H1 (cell line): Measurements from ENCODE around the gene KCNAB2. TPM values are rescaled to one million over a fixed set of nuclear protein-coding genes. Genes with fewer than 3 reads are reported as not detected.
"Not testable (repeated sequence)": the region's sequence is repeated elsewhere in the genome, so short reads cannot be mapped to it uniquely, and the experiment has no call there.

Experiments used
- CTCF ChIA-PET: fragments of 300-600 bp; sonication (Branson Sonifier 250); formaldehyde crosslinking; loops from one replicate; lab custom pipeline; 2021; ENCODE audit not compliant: partially characterized antibody; lab: Charles Lee
- POLR2A ChIA-PET: fragments of 300-600 bp; sonication (Branson Sonifier 250); formaldehyde crosslinking; loops from one replicate; lab custom pipeline; 2021; ENCODE audit warnings: inconsistent platforms; ENCODE audit not compliant: partially characterized antibody; lab: Charles Lee
- DNase-seq, 2 experiments: peaks; one replicate each; pipeline versions ENCODE4 v3.0.0 to v3.0.0-alpha.2; 2010 to 2022; ENCODE audit warnings: low spot score in 2 of 2, low read depth in 1 of 2, mixed read lengths in 1 of 2
- FAIRE-seq: peaks from 2 replicates; lab custom pipeline; 2011; peaks lifted over from hg19 to GRCh38; lab: Jason Lieb, UNC
- H2AFZ ChIP-seq: 2 replicates; pipeline ENCODE4 v1.8.1; 2012; ENCODE audit warnings: low read length, inconsistent platforms
- H2AK5ac ChIP-seq: 2 replicates; pipeline ENCODE4 v1.6.1; 2013; ENCODE audit warnings: low read depth, low read length
- H2BK120ac ChIP-seq: replicated peaks from 2 replicates; pipeline ENCODE3; 2013; ENCODE audit warnings: low read depth, low read length, inconsistent platforms
- H2BK12ac ChIP-seq: 2 replicates; pipeline ENCODE4 v1.6.1; 2013; ENCODE audit warnings: low read depth, low read length
- H2BK15ac ChIP-seq: 2 replicates; pipeline ENCODE4 v1.6.1; 2013; ENCODE audit warnings: low read length
- H2BK20ac ChIP-seq: 2 replicates; pipeline ENCODE4 v1.6.1; 2013; ENCODE audit warnings: low read length
- H2BK5ac ChIP-seq: 2 replicates; pipeline ENCODE4 v1.6.1; 2013; ENCODE audit warnings: low read depth, low read length
- H3K14ac ChIP-seq: 2 replicates; pipeline ENCODE4 v1.6.1; 2013; ENCODE audit warnings: inconsistent platforms; ENCODE audit not compliant: insufficient read length
- H3K18ac ChIP-seq: 2 replicates; pipeline ENCODE4 v1.6.1; 2013; ENCODE audit warnings: low read length; ENCODE audit errors: extremely low read depth
- H3K23ac ChIP-seq: 2 replicates; pipeline ENCODE4 v1.6.1; 2013; ENCODE audit warnings: inconsistent platforms; ENCODE audit not compliant: insufficient read length
- H3K23me2 ChIP-seq: 2 replicates; pipeline ENCODE4 v1.6.1; 2013; ENCODE audit warnings: low read depth, low read length
- H3K27ac ChIP-seq: 2 replicates; pipeline ENCODE4 v1.6.1; 2011; ENCODE audit warnings: low read depth, low read length, inconsistent platforms
- H3K27me3 ChIP-seq, 4 experiments: replicated peaks in 1 of 4; 1 replicate in 1 of 4; 2 replicates in 3 of 4; pipeline versions ENCODE4 v1.6.1 to v1.8.1; 2011 to 2013; ENCODE audit warnings: low read length in 3 of 4, mild to moderate bottlenecking in 3 of 4, inconsistent platforms in 2 of 4, mixed read lengths in 2 of 4, moderate library complexity in 1 of 4; ENCODE audit not compliant: control insufficient read depth in 3 of 4, insufficient read depth in 3 of 4; ENCODE audit errors: extremely low read depth in 1 of 4
- H3K36me3 ChIP-seq, 4 experiments: 2 replicates each; pipeline versions ENCODE4 v1.6.1 to v1.8.1; 2011 to 2013; ENCODE audit warnings: mild to moderate bottlenecking in 4 of 4, low read length in 3 of 4, moderate library complexity in 2 of 4, control low read depth in 1 of 4, inconsistent platforms in 1 of 4; ENCODE audit not compliant: insufficient read depth in 4 of 4, control insufficient read depth in 2 of 4
- H3K4ac ChIP-seq: replicated peaks from 2 replicates; pipeline ENCODE3; 2013; ENCODE audit warnings: low read length, low read depth, mixed read lengths, inconsistent platforms; ENCODE audit not compliant: insufficient read length
- H3K4me1 ChIP-seq, 4 experiments: replicated peaks in 1 of 4; 1 replicate in 1 of 4; 2 replicates in 3 of 4; pipeline versions ENCODE4 v1.6.1 to v1.8.1; 2011 to 2013; ENCODE audit warnings: low read length in 3 of 4, inconsistent platforms in 2 of 4, mixed read lengths in 1 of 4; ENCODE audit not compliant: insufficient read depth in 4 of 4, control insufficient read depth in 3 of 4
- H3K4me2 ChIP-seq, 2 experiments: 2 replicates each; pipeline versions ENCODE4 v1.6.1 to v1.8.1; 2011 to 2013; ENCODE audit warnings: low read depth in 2 of 2, low read length in 2 of 2, control low read depth in 1 of 2, inconsistent platforms in 1 of 2, mild to moderate bottlenecking in 1 of 2; ENCODE audit not compliant: insufficient read depth in 1 of 2
- H3K4me3 ChIP-seq, 4 experiments: fragments of 200-600, 300-600 bp in 1 of 4; sonication (generic), shearing (Covaris generic), sonication (Bioruptor Twin) in 1 of 4; 2 replicates each; pipeline versions ENCODE4 v1.5.1 to v1.8.1; 2011 to 2016; ENCODE audit warnings: low read length in 4 of 4, low read depth in 3 of 4, control low read depth in 2 of 4, inconsistent platforms in 2 of 4, mild to moderate bottlenecking in 2 of 4, mixed read lengths in 1 of 4, moderate library complexity in 1 of 4; ENCODE audit not compliant: insufficient read depth in 2 of 4; ENCODE audit errors: extremely low read depth in 1 of 4
- H3K56ac ChIP-seq: replicated peaks from 2 replicates; pipeline ENCODE3; 2013; ENCODE audit warnings: low read depth, mild to moderate bottlenecking, mixed read lengths, low read length, inconsistent platforms; ENCODE audit not compliant: insufficient read length
- H3K79me1 ChIP-seq: 2 replicates; pipeline ENCODE4 v1.6.1; 2013; ENCODE audit warnings: low read depth, low read length, control low read depth
- H3K79me2 ChIP-seq, 2 experiments: 2 replicates each; pipeline versions ENCODE4 v1.6.1 to v1.8.1; 2012 to 2013; ENCODE audit warnings: low read length in 2 of 2, mild to moderate bottlenecking in 2 of 2, inconsistent platforms in 1 of 2; ENCODE audit not compliant: insufficient read depth in 2 of 2, control insufficient read depth in 1 of 2
- H3K9ac ChIP-seq, 4 experiments: replicated peaks in 1 of 4; 1 replicate in 1 of 4; 2 replicates in 3 of 4; pipeline versions ENCODE4 v1.6.1 to v1.8.1; 2011 to 2013; ENCODE audit warnings: low read depth in 3 of 4, low read length in 3 of 4, control low read depth in 2 of 4, mild to moderate bottlenecking in 2 of 4, moderate library complexity in 2 of 4, inconsistent platforms in 1 of 4; ENCODE audit errors: extremely low read depth in 1 of 4
- H3K9me3 ChIP-seq, 2 experiments: 2 replicates each; pipeline versions ENCODE4 v1.6.1 to v1.8.1; 2012 to 2013; ENCODE audit warnings: mild to moderate bottlenecking in 2 of 2, moderate library complexity in 2 of 2, control low read depth in 1 of 2, inconsistent platforms in 1 of 2, low read depth in 1 of 2, low read length in 1 of 2, mixed read lengths in 1 of 2; ENCODE audit not compliant: insufficient read depth in 2 of 2
- H4K20me1 ChIP-seq, 2 experiments: replicated peaks in 1 of 2; 2 replicates each; pipeline versions ENCODE3 to v1.8.1; 2011 to 2013; ENCODE audit warnings: inconsistent platforms in 2 of 2, low read length in 2 of 2, mild to moderate bottlenecking in 1 of 2; ENCODE audit not compliant: insufficient read depth in 2 of 2, control insufficient read depth in 1 of 2
- H4K5ac ChIP-seq: 2 replicates; pipeline ENCODE4 v1.6.1; 2013; ENCODE audit warnings: low read length, low read depth, mixed read lengths, inconsistent platforms; ENCODE audit not compliant: insufficient read length
- H4K8ac ChIP-seq: 2 replicates; pipeline ENCODE4 v1.8.0; 2013; ENCODE audit warnings: mild to moderate bottlenecking, moderate library complexity, low read length, inconsistent platforms; ENCODE audit not compliant: insufficient read depth; ENCODE audit errors: extremely low read depth
- H4K91ac ChIP-seq: replicated peaks from 2 replicates; pipeline ENCODE3; 2013; ENCODE audit warnings: low read length, mixed read lengths, inconsistent platforms; ENCODE audit not compliant: insufficient read length
- WGBS, 2 experiments: shearing (Covaris generic) in 1 of 2; methylation state at CpG; one replicate each; pipeline versions ENCODE4 v1.1.6 to v1.1.7; 2013 to 2015; ENCODE audit warnings: low lambda C conversion rate in 2 of 2, mixed read lengths in 2 of 2, inconsistent platforms in 1 of 2, low coverage in 1 of 2, missing lambda C conversion rate in 1 of 2; ENCODE audit not compliant: insufficient replicate concordance in 2 of 2, insufficient coverage in 1 of 2, insufficient read length in 1 of 2; ENCODE audit errors: extremely low coverage in 1 of 2, missing lambda C conversion rate in 1 of 2; 5-methylcytosine and 5-hydroxymethylcytosine counted together
- polyA plus RNA-seq, 7 experiments: library from polyadenylated mRNA; depleted of rRNA in 3 of 7; stranded (reverse) in 5 of 7; unstranded in 2 of 7; fragments of >200 nt in 5 of 7; fragments of 200-250 nt in 2 of 7; gene quantifications; 1 replicate in 5 of 7; 2 replicates in 1 of 7; 4 replicates in 1 of 7; pipeline versions ENCODE4 v1.2.1 to v1.2.3, GENCODE V29; 2011 to 2013; ENCODE audit warnings: missing spikeins in 2 of 7, mixed read lengths in 2 of 7
- total RNA-seq: library from RNA; stranded (reverse); fragmentation: NEBNext Ultra II Directional; extraction: Animal tissue kit (Norgen Biotek cat#: 25700); gene quantifications from 2 replicates; pipeline ENCODE4 v1.2.1, GENCODE V29; 2021

Gene KCNAB2
- total and polyA plus RNA-seq, 2 of the 8 experiments (the other 6 are each of a cell fraction or from before 2014, with no cell fraction given): 4.5 to 7.0 TPM

DNA sequence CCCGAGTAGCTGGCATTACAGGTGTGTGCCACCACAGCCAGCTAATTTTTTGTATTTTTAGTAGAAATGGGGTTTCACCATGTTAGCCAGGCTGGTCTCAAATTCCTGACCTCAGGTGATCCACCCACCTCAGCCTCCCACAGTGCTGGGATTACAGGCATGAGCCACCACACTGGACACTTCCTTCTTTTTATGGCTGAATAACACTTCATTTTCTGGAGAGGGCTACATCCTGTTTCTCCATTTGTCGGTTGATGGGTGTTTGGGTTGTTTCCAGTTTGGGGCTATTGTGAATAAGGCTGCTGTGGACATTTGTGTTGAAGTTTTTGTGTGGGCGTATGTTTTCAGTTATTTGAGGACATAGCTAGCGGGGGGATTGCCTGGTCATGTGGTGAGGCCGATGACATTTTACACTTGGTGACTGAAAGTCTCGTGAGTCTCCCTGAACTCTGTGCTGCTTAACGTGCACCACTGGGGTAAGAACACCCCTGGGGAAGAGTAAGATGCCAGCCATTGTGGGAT is 17.9 kb downstream of the KCNAB2 start:
- H4K8ac ChIP-seq: not testable (repeated sequence)

More for the DNA sequence above, 17.9 kb downstream of the KCNAB2 start:
- H3K9me3 ChIP-seq, H3K18ac ChIP-seq, H3K79me2 ChIP-seq, H3K4me3 ChIP-seq, H3K27me3 ChIP-seq, H3K4ac ChIP-seq, POLR2A ChIA-PET, H3K23ac ChIP-seq, H4K91ac ChIP-seq, H3K4me2 ChIP-seq, H2AK5ac ChIP-seq, DNase-seq, H2BK5ac ChIP-seq, H2AFZ ChIP-seq, H2BK15ac ChIP-seq, H3K23me2 ChIP-seq, H3K14ac ChIP-seq, H3K4me1 ChIP-seq, H3K56ac ChIP-seq, H3K27ac ChIP-seq, H3K9ac ChIP-seq, FAIRE-seq, H2BK120ac ChIP-seq, H2BK20ac ChIP-seq, H3K36me3 ChIP-seq, H2BK12ac ChIP-seq, H3K79me1 ChIP-seq, H4K20me1 ChIP-seq, H4K5ac ChIP-seq: not testable (repeated sequence)
- CTCF ChIA-PET: interaction anchor here (0.7 to 4.6 kb wide), 5 partner anchors 11 to 41 kb away, joined by 3 to 23 read pairs (median 4); no protein-coding TSS in a partner anchor
- WGBS, 2 experiments: 88% methylated on average over 7 of the region's 7 CpGs; no CpG with 5 or more reads in 1 of the 2 experiments
